Adrenal gland (tissue), 12 donors: ENCODE data around the gene UEVLD. TPM values are rescaled to one million over a fixed set of nuclear protein-coding genes. Genes with fewer than 3 reads are reported as not detected.

Source experiments
- DNase-seq, 7 donors: peaks; one replicate each; pipeline ENCODE4 v3.0.0-alpha.2; 2019 to 2020
- H3K27ac ChIP-seq, 5 donors: fragments of 200-600 bp; sonication (generic) in 4 of 5; 1 replicate in 3 of 5; 2 replicates in 2 of 5; pipeline versions ENCODE4 v1.5.1 to v1.8.0; 2016 to 2020; ENCODE audit warnings: mild to moderate bottlenecking in 1 of 5
- H3K27me3 ChIP-seq: fragments of 200-600 bp; 2 replicates; pipeline ENCODE4 v1.8.0; 2021
- H3K36me3 ChIP-seq, 2 donors: fragments of 200-600 bp; replicated peaks in 1 of 2; 1 replicate in 1 of 2; 2 replicates in 1 of 2; pipeline versions ENCODE4 v1.5.1 to v1.8.0; 2018 to 2022
- H3K4me1 ChIP-seq, 2 donors: fragments of 200-600 bp; replicated peaks in 1 of 2; 1 replicate in 1 of 2; 2 replicates in 1 of 2; pipeline versions ENCODE4 v1.5.1 to v1.8.0; 2018 to 2021
- H3K4me3 ChIP-seq, 4 donors: fragments of 200-600 bp; sonication (generic) in 3 of 4; one replicate each; pipeline ENCODE4 v1.5.1; 2016 to 2018
- H3K9me3 ChIP-seq, 3 donors: fragments of 200-600 bp; sonication (generic) in 1 of 3; replicated peaks in 1 of 3; 1 replicate in 2 of 3; 2 replicates in 1 of 3; pipeline versions ENCODE4 v1.5.1 to v1.8.0; 2016 to 2021
- POLR2A ChIP-seq, 2 donors: fragments of 450-650 bp; IDR thresholded peaks; one replicate each; pipeline ENCODE4 v1.6.1; 2017; ENCODE audit warnings: antibody characterized with exemption in 2 of 2, mild to moderate bottlenecking in 2 of 2, moderate library complexity in 1 of 2
- WGBS, 4 donors: extraction: QIAGEN DNeasy Blood & Tissue Kit in 2 of 4; methylation state at CpG; one replicate each; pipeline versions ENCODE4 v1.1.5 to v1.1.7; 2013 to 2017; 5-methylcytosine and 5-hydroxymethylcytosine counted together
- intact Hi-C, 2 donors: fragments of 100-400 bp; cut with DNase I; formaldehyde crosslinking; loops; one replicate each; pipeline versions ENCODE4 v1.14.1 to v1.15.0; 2022 to 2023
- polyA plus RNA-seq, 3 donors: library from polyadenylated mRNA; stranded (reverse); fragments of 200-250 nt in 2 of 3; fragments of 350-450 nt in 1 of 3; fragmentation: Illumina TruSeq in 1 of 3; extraction: RNeasy Lipid Tissue Mini Kit (QIAGEN cat#74804) in 1 of 3; gene quantifications; one replicate each; pipeline ENCODE4 v1.2.3, GENCODE V29; 2013 to 2014
- total RNA-seq, 9 donors: library from RNA; depleted of rRNA in 4 of 9; stranded (reverse); fragments of >200 nt in 4 of 9; fragments of 120-200 nt in 1 of 9; fragmentation: NEBNext Ultra II Directional in 1 of 9; extraction: Animal tissue kit (Norgen Biotek cat#: 25700) in 1 of 9; gene quantifications; one replicate each; pipeline versions ENCODE4 v1.1.0 to v1.2.4, GENCODE V29; 2013 to 2023
- TF ChIP-seq, protein P1 (sequence below), 6 experiments: fragments of 450-650 bp in 4 of 6; fragments of 200-600 bp in 2 of 6; sonication (generic) in 1 of 6; IDR thresholded peaks; 1 replicate in 5 of 6; 2 replicates in 1 of 6; pipeline versions ENCODE4 v1.5.1 to v1.8.0; 2016 to 2021; ENCODE audit warnings: antibody characterized with exemption in 6 of 6, mild to moderate bottlenecking in 2 of 6, moderate library complexity in 1 of 6
- donor health status: healthy with polysubstance abuse.
- donor health status: Bipolar disorder and iron deficiency.
- donor health status: DM: yes; HTN: yes; CAD: no.
- donor health status: DM: no; HTN: no; CAD: no.
- donor health status: DM: no; HTN: no; CAD: no.
- donor health status: DM: yes; HTN: yes; CAD: no.

UEVLD gene
- total and polyA plus RNA-seq, 12 donors: 4.1 to 32.8 (median 23.5) TPM

- Histone ChIP-seq H3K36me3 (peaks cover 0 to 6% of the 10 kb centered on the region in 2 donors), H3K4me1 (peaks cover 0 to under 1% of the 10 kb centered on the region in 2 donors), H3K4me3 (no peak overlapping the region), H3K27ac (no peak overlapping the region), H3K9me3 (no peaks in the 10 kb centered on the region), H3K27me3 (no peaks in the 10 kb centered on the region)
- DNase-seq: no peak
- 88 to 94% (median 92%) methylated on average over 1 of the region's 1 CpG for WGBS, 4 donors
- intact Hi-C loops: loop anchor here in 1 of 2 donors (10.0 kb wide), 1 partner anchor 53 kb away; the partner anchor contains the start of gene SPTY2D1
- no peak for TF ChIP-seq POLR2A (IDR thresholded peaks at IDR 0.05)
Observed at GRCh38 chr11:18581825-18582224, 6.7 kb downstream of the UEVLD start.

DNA sequence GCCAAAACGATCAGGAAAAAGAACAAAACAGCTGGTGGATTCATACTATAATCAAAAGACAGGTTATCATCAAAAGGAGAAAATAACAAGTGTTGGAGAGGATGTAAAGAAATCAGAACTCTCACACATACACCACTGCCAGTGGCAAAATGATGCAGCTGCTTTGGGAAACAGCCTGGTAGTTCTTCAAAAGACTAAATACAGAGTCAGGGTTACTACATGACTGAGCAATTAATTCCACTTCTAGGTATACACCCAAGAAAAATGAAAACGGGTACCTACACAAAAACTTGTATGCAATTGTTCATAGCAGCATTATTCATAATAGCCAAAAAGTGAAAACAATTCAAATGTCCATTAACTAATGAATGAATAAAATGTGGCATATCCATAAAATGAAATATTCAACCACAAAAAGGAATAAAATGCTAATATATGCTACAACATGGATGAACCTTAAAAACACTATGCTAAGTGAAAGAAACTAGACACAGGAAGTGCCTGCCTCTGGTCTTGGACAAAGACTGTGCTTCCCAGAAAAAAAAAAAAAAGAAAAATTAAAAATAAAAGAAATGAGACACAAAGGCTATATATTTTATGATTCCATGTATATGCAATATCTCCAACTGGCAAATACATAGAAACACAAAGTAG lies 8.3 kb downstream of the UEVLD start:
- TF ChIP-seq POLR2A (IDR thresholded peaks at IDR 0.05): no peak
- TF ChIP-seq, protein P1, sequence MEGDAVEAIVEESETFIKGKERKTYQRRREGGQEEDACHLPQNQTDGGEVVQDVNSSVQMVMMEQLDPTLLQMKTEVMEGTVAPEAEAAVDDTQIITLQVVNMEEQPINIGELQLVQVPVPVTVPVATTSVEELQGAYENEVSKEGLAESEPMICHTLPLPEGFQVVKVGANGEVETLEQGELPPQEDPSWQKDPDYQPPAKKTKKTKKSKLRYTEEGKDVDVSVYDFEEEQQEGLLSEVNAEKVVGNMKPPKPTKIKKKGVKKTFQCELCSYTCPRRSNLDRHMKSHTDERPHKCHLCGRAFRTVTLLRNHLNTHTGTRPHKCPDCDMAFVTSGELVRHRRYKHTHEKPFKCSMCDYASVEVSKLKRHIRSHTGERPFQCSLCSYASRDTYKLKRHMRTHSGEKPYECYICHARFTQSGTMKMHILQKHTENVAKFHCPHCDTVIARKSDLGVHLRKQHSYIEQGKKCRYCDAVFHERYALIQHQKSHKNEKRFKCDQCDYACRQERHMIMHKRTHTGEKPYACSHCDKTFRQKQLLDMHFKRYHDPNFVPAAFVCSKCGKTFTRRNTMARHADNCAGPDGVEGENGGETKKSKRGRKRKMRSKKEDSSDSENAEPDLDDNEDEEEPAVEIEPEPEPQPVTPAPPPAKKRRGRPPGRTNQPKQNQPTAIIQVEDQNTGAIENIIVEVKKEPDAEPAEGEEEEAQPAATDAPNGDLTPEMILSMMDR (IDR thresholded peaks at IDR 0.05): no peak
- no peak overlapping the region for H3K27ac ChIP-seq
- intact Hi-C loops: loop anchor here in 1 of 2 donors (10.0 kb wide), 1 partner anchor 55 kb away; the partner anchor contains the start of gene SPTY2D1
- no peak for DNase-seq
- no peaks in the 10 kb centered on the region for H3K27me3 ChIP-seq
- H3K4me3 ChIP-seq: no peak overlapping the region
- 78 to 84% (median 81%) methylated on average over 2 of the region's 2 CpGs for WGBS, 4 donors
- no peaks in the 10 kb centered on the region for H3K4me1 ChIP-seq
- H3K9me3 ChIP-seq: no peaks in the 10 kb centered on the region
- peaks cover 0 to 13% of the 10 kb centered on the region in 2 donors for H3K36me3 ChIP-seq

DNA sequence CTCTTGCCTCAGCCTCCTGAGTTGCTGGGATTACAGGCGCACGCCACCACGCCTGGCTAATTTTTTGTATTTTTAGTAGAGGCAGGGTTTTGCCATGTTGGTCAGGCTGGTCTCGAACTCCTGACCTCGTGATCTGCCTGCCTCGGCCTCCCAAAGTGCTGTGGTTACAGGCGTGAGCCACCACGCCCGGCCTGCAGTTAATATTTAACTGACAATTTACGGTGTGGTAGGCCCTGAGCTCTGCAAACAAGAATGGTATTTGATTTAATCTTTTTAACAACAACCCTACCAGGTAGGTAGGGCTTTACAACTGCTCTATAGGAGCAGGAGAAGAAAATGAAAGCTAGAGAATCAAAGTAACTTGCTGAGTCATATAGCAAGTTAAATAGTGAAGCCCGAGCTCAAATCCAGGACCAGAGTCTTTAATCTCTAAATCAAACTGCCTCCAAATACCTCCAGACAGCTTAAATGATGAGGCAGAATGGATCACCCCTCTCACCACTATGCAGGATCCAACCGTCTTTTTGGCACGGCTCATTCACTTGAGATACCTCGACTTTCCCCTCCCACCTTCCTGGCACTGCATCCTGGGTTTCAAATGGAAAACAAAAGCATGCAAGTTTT lies 9.4 kb downstream of the UEVLD start:
- Histone ChIP-seq H3K9me3 (no peaks in the 10 kb centered on the region), H3K27me3 (no peaks in the 10 kb centered on the region), H3K4me3 (no peak overlapping the region), H3K36me3 (peaks cover 0 to 22% of the 10 kb centered on the region in 2 donors), H3K4me1 (no peaks in the 10 kb centered on the region), H3K27ac (no peak overlapping the region)
- intact Hi-C loops: no loop called here
- TF ChIP-seq, protein P1 (IDR thresholded peaks at IDR 0.05): no peak
- TF ChIP-seq POLR2A (IDR thresholded peaks at IDR 0.05): no peak
- 84 to 89% (median 87%) methylated on average over 14 of the region's 14 CpGs for WGBS, 4 donors
- DNase-seq: no peak

DNA sequence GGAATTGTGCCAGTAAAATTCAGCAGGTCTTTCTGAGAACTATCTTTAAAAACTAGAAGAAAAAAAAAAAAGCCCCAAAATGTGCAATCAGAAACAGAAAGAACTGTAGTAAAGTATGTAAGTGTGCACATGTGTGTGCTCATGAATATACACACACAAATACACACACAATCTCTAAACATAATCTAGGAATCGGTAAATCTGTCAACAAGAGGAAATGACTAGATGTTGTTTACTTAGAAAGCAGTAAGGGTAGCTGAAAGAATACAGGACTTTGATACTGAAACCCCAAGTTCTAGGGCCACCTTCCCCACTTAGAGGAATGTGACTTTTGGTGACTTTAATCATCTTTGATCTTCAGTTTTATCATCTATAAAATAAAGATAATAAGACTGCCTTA lies 13.2 kb downstream of the UEVLD start:
- WGBS, 4 donors: 79 to 93% (median 89%) methylated on average over 1 of the region's 1 CpG
- Histone ChIP-seq H3K4me3 (no peak overlapping the region), H3K4me1 (no peaks in the 10 kb centered on the region), H3K9me3 (no peaks in the 10 kb centered on the region), H3K36me3 (peaks cover 0 to 40% of the 10 kb centered on the region in 2 donors), H3K27ac (no peak overlapping the region), H3K27me3 (no peaks in the 10 kb centered on the region)
- no peak for DNase-seq
- intact Hi-C loops: no loop called here
- TF ChIP-seq, protein P1 (IDR thresholded peaks at IDR 0.05): no peak
- no peak for TF ChIP-seq POLR2A (IDR thresholded peaks at IDR 0.05)
